ENCODE results near the gene GRIA1. TPM values are rescaled to one million over a fixed set of nuclear protein-coding genes. Genes with fewer than 3 reads are reported as not detected.

Gene GRIA1
- total RNA-seq, 1 experiment from 2014 or later, result 0.81 TPM

DNA sequence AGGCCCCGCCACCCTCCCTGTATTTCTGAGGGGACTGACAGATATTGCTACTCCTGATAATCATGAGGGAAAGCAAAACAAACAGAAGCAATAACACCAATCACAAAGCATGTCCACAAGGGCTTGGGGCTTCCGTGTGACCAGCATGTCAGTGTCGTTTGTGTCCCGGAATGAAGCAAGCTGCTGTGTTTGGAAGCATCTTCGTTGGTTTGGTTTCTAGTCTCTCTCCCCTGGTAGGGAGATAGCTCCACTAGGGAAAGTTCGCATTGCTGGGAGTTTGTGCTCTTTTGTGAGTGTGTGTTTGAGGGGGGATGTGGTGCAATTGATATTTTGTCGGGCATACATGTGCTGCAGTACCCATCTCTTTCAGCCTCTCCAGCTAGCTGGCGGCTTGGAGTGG, 1.4 kb downstream of the GRIA1 start:
- ATAC-seq (no peak), DNase-seq (ENCODE audit: low spot score) (no peak)
- ChIA-PET CTCF (no interaction called here), POLR2A (no interaction called here)
- peaks cover 26% of the 10 kb centered on the region for H3K4me1 Mint-ChIP-seq
- H3K27ac Mint-ChIP-seq, result no peak overlapping the region
- H3K27me3 Mint-ChIP-seq (ENCODE audit: low read depth), result peaks cover 27% of the 10 kb centered on the region
- peak overlapping the region; percentile 78 for H3K4me3 Mint-ChIP-seq
- TF ChIP-seq, protein P1, sequence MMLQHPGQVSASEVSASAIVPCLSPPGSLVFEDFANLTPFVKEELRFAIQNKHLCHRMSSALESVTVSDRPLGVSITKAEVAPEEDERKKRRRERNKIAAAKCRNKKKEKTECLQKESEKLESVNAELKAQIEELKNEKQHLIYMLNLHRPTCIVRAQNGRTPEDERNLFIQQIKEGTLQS (CRISPR knock-in tag; conservative IDR thresholded peaks at IDR 0.05), result no peak
- TF ChIP-seq, protein P2, sequence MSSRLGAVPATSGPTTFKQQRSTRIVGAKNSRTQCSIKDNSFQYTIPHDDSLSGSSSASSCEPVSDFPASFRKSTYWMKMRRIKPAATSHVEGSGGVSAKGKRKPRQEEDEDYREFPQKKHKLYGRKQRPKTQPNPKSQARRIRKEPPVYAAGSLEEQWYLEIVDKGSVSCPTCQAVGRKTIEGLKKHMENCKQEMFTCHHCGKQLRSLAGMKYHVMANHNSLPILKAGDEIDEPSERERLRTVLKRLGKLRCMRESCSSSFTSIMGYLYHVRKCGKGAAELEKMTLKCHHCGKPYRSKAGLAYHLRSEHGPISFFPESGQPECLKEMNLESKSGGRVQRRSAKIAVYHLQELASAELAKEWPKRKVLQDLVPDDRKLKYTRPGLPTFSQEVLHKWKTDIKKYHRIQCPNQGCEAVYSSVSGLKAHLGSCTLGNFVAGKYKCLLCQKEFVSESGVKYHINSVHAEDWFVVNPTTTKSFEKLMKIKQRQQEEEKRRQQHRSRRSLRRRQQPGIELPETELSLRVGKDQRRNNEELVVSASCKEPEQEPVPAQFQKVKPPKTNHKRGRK (CRISPR knock-in tag; IDR thresholded peaks at IDR 0.05; ENCODE audit: borderline replicate concordance), result no peak
- TF ChIP-seq NR3C1 (CRISPR knock-in tag; conservative IDR thresholded peaks at IDR 0.05; ENCODE audit: low read depth) (no peak), RORB (CRISPR knock-in tag; IDR thresholded peaks at IDR 0.05) (no peak), SMAD4 (CRISPR knock-in tag; IDR thresholded peaks at IDR 0.05) (no peak)
- TF ChIP-seq, protein P3, sequence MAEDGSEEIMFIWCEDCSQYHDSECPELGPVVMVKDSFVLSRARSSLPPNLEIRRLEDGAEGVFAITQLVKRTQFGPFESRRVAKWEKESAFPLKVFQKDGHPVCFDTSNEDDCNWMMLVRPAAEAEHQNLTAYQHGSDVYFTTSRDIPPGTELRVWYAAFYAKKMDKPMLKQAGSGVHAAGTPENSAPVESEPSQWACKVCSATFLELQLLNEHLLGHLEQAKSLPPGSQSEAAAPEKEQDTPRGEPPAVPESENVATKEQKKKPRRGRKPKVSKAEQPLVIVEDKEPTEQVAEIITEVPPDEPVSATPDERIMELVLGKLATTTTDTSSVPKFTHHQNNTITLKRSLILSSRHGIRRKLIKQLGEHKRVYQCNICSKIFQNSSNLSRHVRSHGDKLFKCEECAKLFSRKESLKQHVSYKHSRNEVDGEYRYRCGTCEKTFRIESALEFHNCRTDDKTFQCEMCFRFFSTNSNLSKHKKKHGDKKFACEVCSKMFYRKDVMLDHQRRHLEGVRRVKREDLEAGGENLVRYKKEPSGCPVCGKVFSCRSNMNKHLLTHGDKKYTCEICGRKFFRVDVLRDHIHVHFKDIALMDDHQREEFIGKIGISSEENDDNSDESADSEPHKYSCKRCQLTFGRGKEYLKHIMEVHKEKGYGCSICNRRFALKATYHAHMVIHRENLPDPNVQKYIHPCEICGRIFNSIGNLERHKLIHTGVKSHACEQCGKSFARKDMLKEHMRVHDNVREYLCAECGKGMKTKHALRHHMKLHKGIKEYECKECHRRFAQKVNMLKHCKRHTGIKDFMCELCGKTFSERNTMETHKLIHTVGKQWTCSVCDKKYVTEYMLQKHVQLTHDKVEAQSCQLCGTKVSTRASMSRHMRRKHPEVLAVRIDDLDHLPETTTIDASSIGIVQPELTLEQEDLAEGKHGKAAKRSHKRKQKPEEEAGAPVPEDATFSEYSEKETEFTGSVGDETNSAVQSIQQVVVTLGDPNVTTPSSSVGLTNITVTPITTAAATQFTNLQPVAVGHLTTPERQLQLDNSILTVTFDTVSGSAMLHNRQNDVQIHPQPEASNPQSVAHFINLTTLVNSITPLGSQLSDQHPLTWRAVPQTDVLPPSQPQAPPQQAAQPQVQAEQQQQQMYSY (CRISPR knock-in tag; IDR thresholded peaks at IDR 0.05), result no peak
- TF ChIP-seq, protein P4, sequence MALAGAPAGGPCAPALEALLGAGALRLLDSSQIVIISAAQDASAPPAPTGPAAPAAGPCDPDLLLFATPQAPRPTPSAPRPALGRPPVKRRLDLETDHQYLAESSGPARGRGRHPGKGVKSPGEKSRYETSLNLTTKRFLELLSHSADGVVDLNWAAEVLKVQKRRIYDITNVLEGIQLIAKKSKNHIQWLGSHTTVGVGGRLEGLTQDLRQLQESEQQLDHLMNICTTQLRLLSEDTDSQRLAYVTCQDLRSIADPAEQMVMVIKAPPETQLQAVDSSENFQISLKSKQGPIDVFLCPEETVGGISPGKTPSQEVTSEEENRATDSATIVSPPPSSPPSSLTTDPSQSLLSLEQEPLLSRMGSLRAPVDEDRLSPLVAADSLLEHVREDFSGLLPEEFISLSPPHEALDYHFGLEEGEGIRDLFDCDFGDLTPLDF (CRISPR knock-in tag; IDR thresholded peaks at IDR 0.05), result no peak
- H3K36me3 Mint-ChIP-seq, result no peaks in the 10 kb centered on the region
- no peaks in the 10 kb centered on the region for H3K9me3 Mint-ChIP-seq

DNA sequence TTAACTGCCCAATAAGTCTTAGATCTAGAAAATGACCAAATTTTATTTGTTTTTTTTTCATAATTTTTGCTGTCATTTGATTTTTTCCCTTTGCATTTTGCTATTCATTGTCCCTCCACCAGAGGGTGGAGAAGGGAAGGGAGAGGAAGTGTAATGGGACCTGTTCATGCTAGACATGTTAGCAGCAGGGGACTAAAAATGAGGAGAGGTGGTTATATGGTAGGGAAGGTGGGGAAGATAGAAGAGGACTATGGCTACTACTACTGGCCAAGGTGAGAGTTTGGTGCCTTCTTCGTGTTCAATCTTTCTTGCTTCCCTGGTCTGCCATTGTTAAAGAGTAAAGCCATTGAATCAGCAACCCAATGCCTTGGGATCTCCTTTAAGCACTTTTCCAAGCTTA, 6.4 kb downstream of the GRIA1 start:
- Mint-ChIP-seq H3K4me3 (no peak overlapping the region), H3K36me3 (no peaks in the 10 kb centered on the region), H3K9me3 (no peaks in the 10 kb centered on the region), H3K27me3 (ENCODE audit: low read depth) (peaks cover 3% of the 10 kb centered on the region), H3K27ac (no peak overlapping the region), H3K4me1 (peaks cover 8% of the 10 kb centered on the region)
- DNase-seq (ENCODE audit: low spot score), result no peak
- CTCF ChIA-PET, result interaction anchor here (0.7 to 2.3 kb wide), 6 partner anchors 133 to 936 kb away, joined by 3 to 15 read pairs (median 4); no protein-coding TSS in a partner anchor
- POLR2A ChIA-PET, result no interaction called here
- TF ChIP-seq NR2C2 (CRISPR knock-in tag; IDR thresholded peaks at IDR 0.05), result no peak
- TF ChIP-seq, protein P5, sequence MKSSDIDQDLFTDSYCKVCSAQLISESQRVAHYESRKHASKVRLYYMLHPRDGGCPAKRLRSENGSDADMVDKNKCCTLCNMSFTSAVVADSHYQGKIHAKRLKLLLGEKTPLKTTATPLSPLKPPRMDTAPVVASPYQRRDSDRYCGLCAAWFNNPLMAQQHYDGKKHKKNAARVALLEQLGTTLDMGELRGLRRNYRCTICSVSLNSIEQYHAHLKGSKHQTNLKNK (CRISPR knock-in tag; IDR thresholded peaks at IDR 0.05), result no peak
- no peak for TF ChIP-seq SP1 (CRISPR knock-in tag; conservative IDR thresholded peaks at IDR 0.05)
- TF ChIP-seq, protein P6, sequence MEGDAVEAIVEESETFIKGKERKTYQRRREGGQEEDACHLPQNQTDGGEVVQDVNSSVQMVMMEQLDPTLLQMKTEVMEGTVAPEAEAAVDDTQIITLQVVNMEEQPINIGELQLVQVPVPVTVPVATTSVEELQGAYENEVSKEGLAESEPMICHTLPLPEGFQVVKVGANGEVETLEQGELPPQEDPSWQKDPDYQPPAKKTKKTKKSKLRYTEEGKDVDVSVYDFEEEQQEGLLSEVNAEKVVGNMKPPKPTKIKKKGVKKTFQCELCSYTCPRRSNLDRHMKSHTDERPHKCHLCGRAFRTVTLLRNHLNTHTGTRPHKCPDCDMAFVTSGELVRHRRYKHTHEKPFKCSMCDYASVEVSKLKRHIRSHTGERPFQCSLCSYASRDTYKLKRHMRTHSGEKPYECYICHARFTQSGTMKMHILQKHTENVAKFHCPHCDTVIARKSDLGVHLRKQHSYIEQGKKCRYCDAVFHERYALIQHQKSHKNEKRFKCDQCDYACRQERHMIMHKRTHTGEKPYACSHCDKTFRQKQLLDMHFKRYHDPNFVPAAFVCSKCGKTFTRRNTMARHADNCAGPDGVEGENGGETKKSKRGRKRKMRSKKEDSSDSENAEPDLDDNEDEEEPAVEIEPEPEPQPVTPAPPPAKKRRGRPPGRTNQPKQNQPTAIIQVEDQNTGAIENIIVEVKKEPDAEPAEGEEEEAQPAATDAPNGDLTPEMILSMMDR (IDR thresholded peaks at IDR 0.05), result peak; percentile 51
- ATAC-seq, result peak; percentile 72

DNA sequence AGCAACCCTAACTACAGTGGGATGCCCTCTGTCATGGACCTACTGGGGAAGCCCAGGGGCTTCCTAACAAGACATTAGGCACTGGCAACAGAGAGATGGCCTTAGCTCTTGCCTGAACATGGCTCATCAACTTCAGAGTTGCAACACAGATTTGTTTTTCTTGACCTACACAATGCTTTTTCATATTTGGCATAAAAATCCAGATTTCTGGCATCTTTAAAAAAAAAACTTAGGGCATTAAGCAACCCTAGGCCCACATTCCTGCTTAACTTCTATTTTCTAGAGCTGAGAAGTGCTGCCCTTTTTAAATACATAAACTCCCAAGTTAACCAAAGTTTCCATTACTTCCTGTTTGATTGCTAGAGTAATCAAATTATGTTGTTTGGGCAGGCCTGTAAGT, 8.0 kb downstream of the GRIA1 start:
- Mint-ChIP-seq H3K27ac (no peak overlapping the region), H3K9me3 (no peaks in the 10 kb centered on the region), H3K27me3 (ENCODE audit: low read depth) (no peaks in the 10 kb centered on the region), H3K4me3 (no peak overlapping the region), H3K36me3 (no peaks in the 10 kb centered on the region), H3K4me1 (peaks cover 5% of the 10 kb centered on the region; the same call in 1 of the 2 replicates)
- DNase-seq (ENCODE audit: low spot score), result no peak
- no peak for ATAC-seq
- ChIA-PET POLR2A (no interaction called here), CTCF (interaction anchor here (1.5 to 3.1 kb wide), 2 partner anchors 9 to 466 kb away, joined by 3 to 14 read pairs; partner anchors contain the start of gene GRIA1)
- TF ChIP-seq, protein P7, sequence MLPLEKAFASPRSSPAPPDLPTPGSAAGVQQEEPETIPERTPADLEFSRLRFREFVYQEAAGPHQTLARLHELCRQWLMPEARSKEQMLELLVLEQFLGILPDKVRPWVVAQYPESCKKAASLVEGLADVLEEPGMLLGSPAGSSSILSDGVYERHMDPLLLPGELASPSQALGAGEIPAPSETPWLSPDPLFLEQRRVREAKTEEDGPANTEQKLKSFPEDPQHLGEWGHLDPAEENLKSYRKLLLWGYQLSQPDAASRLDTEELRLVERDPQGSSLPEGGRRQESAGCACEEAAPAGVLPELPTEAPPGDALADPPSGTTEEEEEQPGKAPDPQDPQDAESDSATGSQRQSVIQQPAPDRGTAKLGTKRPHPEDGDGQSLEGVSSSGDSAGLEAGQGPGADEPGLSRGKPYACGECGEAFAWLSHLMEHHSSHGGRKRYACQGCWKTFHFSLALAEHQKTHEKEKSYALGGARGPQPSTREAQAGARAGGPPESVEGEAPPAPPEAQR (CRISPR knock-in tag; IDR thresholded peaks at IDR 0.05), result no peak
- TF ChIP-seq GRHL2 (CRISPR knock-in tag; IDR thresholded peaks at IDR 0.05; ENCODE audit: insufficient replicate concordance, severe bottlenecking) (no peak), ZNF416 (CRISPR knock-in tag; IDR thresholded peaks at IDR 0.05) (no peak), OVOL2 (CRISPR knock-in tag; IDR thresholded peaks at IDR 0.05; ENCODE audit: borderline replicate concordance) (no peak), GABPB1 (CRISPR knock-in tag; IDR thresholded peaks at IDR 0.05) (no peak), FOXK1 (CRISPR knock-in tag; IDR thresholded peaks at IDR 0.05) (no peak), RORB (CRISPR knock-in tag; IDR thresholded peaks at IDR 0.05) (no peak), FOXP1 (CRISPR knock-in tag; IDR thresholded peaks at IDR 0.05; ENCODE audit: borderline replicate concordance) (no peak), ZNF396 (CRISPR knock-in tag; IDR thresholded peaks at IDR 0.05; ENCODE audit: borderline replicate concordance) (no peak)
- TF ChIP-seq, protein P8, sequence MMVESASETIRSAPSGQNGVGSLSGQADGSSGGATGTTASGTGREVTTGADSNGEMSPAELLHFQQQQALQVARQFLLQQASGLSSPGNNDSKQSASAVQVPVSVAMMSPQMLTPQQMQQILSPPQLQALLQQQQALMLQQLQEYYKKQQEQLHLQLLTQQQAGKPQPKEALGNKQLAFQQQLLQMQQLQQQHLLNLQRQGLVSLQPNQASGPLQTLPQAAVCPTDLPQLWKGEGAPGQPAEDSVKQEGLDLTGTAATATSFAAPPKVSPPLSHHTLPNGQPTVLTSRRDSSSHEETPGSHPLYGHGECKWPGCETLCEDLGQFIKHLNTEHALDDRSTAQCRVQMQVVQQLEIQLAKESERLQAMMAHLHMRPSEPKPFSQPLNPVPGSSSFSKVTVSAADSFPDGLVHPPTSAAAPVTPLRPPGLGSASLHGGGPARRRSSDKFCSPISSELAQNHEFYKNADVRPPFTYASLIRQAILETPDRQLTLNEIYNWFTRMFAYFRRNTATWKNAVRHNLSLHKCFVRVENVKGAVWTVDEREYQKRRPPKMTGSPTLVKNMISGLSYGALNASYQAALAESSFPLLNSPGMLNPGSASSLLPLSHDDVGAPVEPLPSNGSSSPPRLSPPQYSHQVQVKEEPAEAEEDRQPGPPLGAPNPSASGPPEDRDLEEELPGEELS (CRISPR knock-in tag; IDR thresholded peaks at IDR 0.05), result no peak

All from WTC11 (cell line).